Epithelial cell of proximal tubule (primary cell): Measurements from ENCODE around the gene RAD52. TPM values are rescaled to one million over a fixed set of nuclear protein-coding genes. Genes with fewer than 3 reads are reported as not detected.

Source experiments
- DNase-seq: peaks from one replicate; pipeline ENCODE4 v3.0.0-alpha.2; 2011; ENCODE audit warnings: low read depth
- H3K4me3 ChIP-seq: 2 replicates; pipeline ENCODE4 v1.5.1; 2011; ENCODE audit warnings: low read depth, mild to moderate bottlenecking, low read length
- total RNA-seq: library from RNA; depleted of rRNA; stranded (reverse); fragments of >200 nt; gene quantifications from 2 replicates; pipeline ENCODE4 v1.2.3, GENCODE V29; 2015
- TF ChIP-seq, protein P1 (sequence below): conservative IDR thresholded peaks from 2 replicates; pipeline ENCODE4 v1.5.1; 2012; ENCODE audit warnings: low read depth, mild to moderate bottlenecking, low read length

RAD52 gene
- total RNA-seq, result 3.7 and 9.3 TPM in 2 replicates

DNA sequence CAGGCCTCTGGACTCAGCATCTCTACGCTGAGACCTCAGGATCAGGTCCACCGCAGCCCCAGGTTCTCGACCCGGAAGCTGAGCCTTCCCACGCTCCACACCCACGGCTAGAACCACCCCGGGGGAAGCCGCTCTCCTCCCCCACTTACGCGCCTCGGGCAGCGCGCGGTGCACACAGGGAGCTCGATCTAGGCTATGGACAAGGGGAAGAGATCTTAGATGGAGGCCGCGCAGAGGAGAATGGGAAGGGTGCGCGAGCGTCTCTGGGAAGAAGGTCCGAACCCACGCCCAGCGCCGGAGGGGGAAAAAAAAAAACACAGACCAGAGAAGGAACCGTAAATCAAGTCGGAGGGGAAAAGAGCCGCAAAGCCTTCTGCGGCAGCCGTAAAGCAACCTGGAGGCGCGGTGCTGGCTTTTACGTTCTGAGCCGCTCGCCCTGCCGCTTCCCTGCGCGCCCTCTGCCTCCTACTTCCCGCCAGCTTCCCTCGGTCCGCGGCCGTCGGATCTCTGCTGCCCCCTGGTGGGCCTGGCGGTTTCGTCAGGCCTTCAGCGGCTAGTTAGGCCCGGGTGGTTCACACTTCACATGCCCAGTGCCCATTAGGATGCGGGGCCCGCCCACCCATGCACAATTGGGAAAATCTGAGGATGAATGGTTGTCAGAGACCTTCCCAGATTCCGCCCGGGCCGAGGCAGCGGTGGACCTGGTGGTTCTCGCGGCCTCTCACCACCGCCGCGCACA is at the start of gene RAD52:
Gene RAD52 (minus strand): TSS at position 242 of the 739 bp plus-strand sequence. CDS start 16,636 bp downstream, outside the sequence.
- TF ChIP-seq, protein P1, sequence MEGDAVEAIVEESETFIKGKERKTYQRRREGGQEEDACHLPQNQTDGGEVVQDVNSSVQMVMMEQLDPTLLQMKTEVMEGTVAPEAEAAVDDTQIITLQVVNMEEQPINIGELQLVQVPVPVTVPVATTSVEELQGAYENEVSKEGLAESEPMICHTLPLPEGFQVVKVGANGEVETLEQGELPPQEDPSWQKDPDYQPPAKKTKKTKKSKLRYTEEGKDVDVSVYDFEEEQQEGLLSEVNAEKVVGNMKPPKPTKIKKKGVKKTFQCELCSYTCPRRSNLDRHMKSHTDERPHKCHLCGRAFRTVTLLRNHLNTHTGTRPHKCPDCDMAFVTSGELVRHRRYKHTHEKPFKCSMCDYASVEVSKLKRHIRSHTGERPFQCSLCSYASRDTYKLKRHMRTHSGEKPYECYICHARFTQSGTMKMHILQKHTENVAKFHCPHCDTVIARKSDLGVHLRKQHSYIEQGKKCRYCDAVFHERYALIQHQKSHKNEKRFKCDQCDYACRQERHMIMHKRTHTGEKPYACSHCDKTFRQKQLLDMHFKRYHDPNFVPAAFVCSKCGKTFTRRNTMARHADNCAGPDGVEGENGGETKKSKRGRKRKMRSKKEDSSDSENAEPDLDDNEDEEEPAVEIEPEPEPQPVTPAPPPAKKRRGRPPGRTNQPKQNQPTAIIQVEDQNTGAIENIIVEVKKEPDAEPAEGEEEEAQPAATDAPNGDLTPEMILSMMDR, result peak; percentile 90
- H3K4me3 ChIP-seq, result peak within 1 kb of the TSS; percentile 96
- DNase-seq, result peak; percentile 85

DNA sequence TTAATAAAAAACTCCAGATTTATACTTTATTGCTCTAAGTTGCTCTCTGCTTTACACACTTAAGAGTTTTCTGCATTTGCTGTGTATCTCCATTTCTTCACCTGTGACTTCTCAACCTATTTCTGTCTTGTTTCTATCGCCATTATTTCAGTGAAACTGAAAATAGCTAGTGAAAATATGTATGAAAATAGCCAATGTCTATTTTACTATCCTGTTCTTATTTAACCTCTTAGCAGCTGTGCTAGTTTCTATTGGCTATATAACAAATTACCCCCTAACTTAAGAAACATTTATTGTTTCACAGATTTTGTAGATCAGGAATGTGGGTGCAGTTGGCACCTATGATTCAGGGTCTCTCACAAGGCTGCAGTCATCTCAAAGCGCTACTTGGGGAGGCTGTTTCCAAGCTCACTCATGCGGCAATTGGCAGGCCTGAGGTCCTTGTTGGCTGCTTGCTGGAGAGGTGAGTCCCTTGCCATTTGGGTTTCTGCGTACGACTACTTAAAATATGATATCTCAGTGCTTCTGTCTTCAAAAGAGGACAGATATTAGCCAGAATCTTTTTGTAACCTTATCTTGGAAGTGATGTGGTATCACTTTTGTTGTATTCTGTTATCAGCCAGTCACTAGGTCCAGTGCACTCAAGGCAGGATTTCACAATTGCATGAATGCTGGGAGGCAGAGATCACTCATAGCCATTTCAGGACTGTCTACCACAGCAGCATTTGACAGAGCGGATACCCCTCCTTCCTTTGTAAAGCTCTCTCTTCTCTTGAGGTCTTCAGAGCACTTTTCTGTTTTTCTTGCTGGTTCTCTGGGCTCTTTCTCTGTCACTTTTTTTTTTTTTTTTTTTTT is 48.8 kb upstream of the RAD52 start:
- DNase-seq, result peak; percentile 44
- no peak overlapping the region for H3K4me3 ChIP-seq
- TF ChIP-seq, protein P1, result no peak

GRCh38 chr12:997505-997904 is 48.0 kb upstream of the RAD52 start:
- no peak for DNase-seq
- TF ChIP-seq, protein P1, result no peak
- H3K4me3 ChIP-seq, result no peak overlapping the region

DNA sequence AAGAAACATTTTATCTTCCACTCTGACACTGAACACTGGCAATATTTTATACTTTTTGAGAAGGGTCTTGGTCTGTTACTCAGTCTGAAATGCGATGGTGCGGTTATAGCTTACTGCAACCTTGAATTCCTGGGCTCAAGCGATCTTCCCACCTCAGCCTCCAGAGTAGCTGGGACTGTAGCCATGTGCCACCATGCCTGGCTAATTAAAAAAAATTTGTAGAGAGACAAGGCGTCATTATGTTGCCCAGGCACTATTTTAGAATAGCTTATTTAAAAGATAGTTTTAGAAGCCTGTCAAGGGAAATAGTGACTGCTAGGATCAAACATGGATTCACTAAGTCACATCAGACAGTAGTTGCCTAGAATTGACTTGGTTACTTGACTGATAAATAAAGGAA is 47.4 kb upstream of the RAD52 start:
- no peak for DNase-seq
- TF ChIP-seq, protein P1, result no peak
- no peak overlapping the region for H3K4me3 ChIP-seq

- DNase-seq, result no peak
- TF ChIP-seq, protein P1, result no peak
- H3K4me3 ChIP-seq, result peak overlapping the region; percentile 89
These were observed 43.2 kb upstream of the RAD52 start for GRCh38 chr12:992647-993046.

DNA sequence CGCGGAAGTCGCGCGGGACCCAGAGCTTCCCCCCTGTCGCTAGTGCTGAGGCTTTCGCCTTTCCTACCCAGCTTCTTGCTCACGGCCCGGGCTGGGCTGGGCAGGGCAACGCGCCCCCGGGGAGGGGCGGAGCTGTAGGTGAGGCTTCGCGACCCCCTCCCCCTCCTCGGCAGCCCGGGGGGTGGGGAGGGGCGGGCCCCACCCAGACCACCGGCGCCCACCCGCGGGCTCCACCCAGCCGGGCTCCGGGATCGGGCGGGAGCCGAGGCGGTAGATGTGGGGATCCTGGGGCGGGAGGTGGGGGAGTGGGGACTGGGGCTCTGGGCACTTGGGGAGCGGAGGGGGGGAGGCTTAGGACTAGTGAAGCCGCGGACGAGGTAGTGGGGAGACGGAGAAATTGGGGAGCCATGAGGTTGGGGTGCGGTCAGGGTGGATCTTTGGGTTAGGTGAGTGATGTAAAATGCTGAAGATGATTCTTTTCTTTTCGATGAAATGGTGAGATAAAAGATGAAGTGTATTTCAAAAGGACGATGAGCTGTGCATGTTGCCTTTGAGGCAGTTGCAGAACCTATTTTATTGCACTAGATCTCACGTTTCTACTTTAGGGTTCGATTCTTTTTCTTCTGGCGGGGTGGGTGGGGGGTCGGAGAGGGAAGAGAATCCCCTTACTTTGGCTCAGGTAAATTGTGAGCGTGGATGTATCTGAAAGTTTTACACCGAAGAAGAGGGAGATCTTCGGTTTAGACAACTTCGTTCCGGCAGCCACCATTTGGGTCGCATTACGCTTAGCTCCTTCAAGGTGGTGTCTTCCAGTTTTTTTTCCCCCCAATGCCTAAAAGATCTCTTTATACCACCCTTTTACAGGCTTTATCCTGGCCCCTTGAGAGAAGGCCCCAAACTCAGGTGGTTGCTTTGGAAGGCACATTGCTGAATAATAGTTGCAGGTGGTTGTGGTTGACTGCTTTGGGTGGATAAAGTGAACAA is 42.1 kb upstream of the RAD52 start:
- no peak for DNase-seq
- peak overlapping the region; percentile 89 for H3K4me3 ChIP-seq
- TF ChIP-seq, protein P1, result no peak
